Measurements from ENCODE around the gene CCSER2.
A peak's percentile ranks its signal among the peaks of the same experiment; 100 is the strongest.
"Not testable (repeated sequence)": the region's sequence is repeated elsewhere in the genome, so short reads cannot be mapped to it uniquely, and the experiment has no call there.

The CCSER2 gene

GRCh38 chr10:84522612-84523462, 194.4 kb downstream of the CCSER2 start:
- no peak for DNase-seq (ENCODE audit: low read depth)

DNA sequence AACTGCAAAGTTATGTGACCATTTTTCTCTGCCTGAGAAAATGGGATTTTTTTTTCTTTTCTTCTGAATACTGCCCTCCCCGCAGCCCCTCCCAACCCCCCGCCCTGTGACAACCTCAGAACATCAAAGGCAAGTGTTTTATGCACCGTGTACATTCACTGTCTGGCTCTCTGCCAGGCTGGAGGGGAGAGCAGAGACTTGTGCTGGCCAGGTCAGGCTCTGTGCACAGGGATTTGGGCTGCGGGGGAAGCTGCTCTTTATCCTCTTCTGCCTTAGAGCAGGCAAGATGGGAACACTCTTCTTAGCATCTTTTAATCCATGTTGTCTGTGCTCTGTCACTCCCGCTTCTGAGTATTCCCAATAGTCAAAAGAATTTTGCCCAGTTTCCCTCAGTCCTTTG, 195.1 kb downstream of the CCSER2 start:
- DNase-seq (ENCODE audit: low read depth), result no peak

- no peak for DNase-seq (ENCODE audit: low read depth)
Observed at GRCh38 chr10:84524435-84524834, 196.0 kb downstream of the CCSER2 start.

GRCh38 chr10:84525120-84525806, 196.9 kb downstream of the CCSER2 start:
- DNase-seq (ENCODE audit: low read depth), result no peak

DNA sequence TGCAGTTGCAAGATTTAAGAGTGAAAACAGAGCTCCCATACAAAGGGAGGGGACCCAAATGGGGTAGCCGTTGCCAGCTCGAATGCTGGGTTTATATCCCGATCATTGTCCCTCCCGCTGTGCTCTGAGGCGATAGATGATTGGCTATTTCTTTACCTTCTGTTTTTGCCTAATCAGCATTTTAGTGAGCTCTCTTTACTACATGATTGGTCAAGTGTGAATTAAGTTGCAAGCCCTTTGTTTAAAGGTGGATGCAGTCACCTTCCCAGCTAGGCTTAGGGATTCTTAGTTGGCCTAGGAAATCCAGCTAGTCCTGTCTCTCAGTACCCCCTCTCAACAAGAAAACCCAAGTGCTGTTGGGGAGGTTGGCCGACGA, 197.4 kb downstream of the CCSER2 start:
- not testable (repeated sequence) for DNase-seq (ENCODE audit: low read depth)

DNA sequence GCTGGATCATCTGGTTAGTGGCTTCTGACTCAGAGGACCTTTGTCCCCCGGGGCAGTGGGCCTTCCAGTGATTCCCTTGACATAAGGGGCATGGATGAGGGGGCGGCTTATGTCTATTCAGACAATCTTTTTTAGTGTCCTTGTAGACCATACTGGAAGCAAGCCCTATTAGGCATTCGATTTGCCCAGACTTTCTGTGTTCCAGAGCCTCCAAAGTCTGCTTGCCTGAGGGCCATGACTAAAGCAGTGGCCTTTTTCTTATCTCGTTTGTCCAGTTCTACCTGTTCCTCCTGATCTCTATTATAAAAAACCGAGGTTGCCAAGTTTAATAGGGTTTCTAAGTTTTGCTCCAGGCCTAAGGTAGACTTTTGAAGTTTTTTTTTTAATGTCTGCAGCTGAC, 199.0 kb downstream of the CCSER2 start:
- not testable (repeated sequence) for DNase-seq (ENCODE audit: low read depth)

DNA sequence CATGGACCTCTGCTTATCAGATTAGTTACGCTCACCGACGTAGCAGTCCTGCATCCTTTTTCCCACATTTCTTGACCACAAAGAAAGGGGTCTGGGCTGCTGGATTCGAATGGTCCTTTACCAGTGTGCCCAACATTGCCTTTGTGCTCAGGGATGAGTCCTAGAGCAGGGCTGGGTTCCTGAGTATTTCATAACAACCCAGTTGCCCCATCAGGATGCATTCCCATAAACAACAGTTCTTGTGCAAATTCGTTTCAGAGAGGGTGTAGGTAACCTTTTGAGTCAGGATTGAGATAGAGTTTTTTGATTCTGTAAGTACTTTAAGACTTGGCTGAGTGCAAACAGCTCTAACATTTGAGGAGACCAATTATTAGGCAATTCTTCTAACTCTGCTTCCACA, 200.1 kb downstream of the CCSER2 start:
- not testable (repeated sequence) for DNase-seq (ENCODE audit: low read depth)

DNA sequence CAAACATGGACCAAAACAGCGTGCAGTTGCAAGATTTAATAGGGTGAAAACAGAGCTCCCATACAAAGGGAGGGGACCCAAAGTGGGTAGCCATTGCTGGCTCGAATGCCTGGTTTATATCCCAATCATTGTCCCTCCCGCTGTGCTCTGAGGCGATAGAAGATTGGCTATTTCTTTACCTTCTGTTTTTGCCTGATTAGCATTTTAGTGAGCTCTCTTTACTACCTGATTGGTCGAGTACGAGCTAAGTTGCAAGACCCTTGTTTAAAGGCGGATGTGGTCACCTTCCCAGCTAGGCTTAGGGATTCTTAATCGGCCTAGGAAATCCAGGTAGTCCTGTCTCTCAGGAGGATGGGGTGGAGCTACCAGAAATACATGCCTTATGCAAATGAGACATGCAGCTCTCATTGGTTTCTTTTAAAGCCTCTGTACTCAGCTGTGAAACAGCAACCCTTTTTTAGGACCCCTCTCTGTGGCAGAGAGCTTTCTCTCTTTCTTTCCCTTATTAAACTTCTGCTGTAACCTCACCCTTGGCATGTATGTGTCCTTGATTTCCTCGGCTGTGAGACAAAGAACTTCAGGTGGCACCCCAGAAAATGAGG, 202.4 kb downstream of the CCSER2 start:
- DNase-seq (ENCODE audit: low read depth), result no peak

GRCh38 chr10:84531396-84531795, 203.0 kb downstream of the CCSER2 start:
- DNase-seq (ENCODE audit: low read depth), result no peak

DNA sequence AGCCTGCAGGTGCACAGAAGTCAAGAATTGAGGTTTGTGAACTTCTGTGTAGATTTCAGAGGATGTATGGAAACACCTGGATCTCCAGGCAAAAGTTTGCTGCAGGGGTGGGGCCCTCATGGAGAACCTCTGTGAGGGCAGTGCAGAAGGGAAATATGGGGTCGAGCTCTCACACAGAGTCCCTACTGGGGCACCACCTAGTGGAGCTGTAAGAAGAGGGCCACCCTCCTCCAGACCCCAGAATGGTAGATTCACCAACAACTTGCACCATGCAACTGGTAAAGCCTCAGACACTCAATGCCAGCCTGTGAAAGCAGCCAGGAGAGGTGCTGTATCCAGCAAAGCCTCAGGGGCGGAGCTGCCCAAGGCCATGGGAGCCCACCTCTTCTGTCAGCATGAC, 205.8 kb downstream of the CCSER2 start:
- no peak for DNase-seq (ENCODE audit: low read depth)

- no peak for DNase-seq (ENCODE audit: low read depth)
Observed at GRCh38 chr10:84537447-84537931, 209.1 kb downstream of the CCSER2 start.

GRCh38 chr10:84538036-84538435, 209.6 kb downstream of the CCSER2 start:
- DNase-seq (ENCODE audit: low read depth), result no peak

GRCh38 chr10:84539216-84539615, 210.8 kb downstream of the CCSER2 start:
- no peak for DNase-seq (ENCODE audit: low read depth)

DNA sequence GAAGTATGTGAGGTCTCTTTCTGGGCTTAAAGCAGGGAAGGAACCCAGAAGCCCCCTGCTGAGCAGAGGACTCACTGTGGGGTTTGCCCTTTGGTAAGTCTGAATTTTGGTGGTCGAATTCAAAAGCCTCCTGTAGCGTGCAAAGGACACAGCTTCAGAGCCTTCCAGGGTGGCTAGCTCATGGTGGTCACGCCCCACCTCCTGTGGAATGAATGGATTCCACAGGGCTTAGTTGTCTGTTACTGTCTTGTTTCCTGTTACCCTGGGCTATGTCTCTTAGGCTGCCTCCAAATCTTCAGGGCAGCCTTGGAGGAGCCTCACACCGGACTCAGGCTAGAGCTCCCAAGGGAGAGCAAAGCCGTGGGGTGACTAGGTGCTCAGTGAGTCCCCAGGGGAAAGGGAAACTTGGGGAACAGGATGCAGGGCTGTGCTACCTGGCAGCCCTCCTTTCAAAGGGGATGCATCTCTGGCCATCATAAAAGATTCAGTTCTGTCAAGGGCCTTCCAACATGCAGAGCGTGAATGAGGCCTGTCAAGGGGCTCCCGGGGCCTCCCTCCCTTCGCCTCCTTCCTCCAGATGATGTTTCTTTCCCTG, 211.7 kb downstream of the CCSER2 start:
- no peak for DNase-seq (ENCODE audit: low read depth)

DNA sequence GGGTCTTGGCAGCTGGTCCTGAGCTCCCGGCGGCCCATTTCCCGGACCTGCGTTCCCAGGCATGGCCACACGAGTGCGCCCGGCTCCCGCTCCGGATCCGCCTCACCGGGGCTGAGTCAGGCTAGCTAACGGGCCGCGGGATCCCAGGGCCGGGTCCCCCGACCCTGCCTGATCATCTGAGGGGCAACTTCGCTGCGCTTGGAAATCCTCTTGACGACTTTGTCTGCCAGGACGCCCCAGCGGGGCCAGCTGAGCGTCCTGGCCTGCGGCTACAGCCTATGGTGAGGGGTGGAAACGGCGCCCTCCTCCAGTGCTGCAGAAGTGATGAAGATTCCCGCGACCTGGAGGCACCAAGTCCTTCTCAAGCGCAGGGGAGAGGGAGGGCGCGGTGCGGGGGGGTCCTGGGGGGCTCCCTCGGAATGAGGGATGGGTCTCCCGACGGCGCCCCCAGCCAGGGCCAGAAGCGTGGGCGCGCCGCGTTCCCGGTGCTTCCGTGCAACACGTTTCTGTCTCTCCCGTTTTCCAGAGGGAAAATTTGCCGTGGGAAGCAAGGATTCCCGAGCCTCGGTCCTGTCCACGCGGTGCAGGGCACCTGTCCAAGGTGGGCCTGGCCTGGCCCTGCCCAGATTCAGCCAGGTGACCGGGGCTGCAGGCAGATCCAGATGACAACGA, 212.4 kb downstream of the CCSER2 start:
- DNase-seq (ENCODE audit: low read depth), result peak; percentile 46

DNA sequence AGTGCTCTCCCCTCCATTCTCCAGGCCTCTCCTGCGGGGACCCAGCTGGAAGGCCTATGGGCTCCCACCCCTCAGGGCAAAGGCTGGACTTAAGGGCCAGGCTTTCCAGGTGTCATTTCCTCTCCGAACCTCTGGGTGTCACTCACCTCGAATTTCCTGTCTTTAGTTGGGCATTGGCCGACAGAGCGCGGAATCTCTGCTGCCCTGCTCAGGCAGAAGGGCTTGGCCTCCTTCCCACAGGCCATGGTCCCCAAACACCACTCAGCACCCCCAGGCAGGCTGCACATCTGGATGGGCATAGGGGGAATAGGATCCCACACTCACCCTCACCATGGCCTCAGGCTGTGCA, 212.9 kb downstream of the CCSER2 start:
- DNase-seq (ENCODE audit: low read depth), result no peak

DNA sequence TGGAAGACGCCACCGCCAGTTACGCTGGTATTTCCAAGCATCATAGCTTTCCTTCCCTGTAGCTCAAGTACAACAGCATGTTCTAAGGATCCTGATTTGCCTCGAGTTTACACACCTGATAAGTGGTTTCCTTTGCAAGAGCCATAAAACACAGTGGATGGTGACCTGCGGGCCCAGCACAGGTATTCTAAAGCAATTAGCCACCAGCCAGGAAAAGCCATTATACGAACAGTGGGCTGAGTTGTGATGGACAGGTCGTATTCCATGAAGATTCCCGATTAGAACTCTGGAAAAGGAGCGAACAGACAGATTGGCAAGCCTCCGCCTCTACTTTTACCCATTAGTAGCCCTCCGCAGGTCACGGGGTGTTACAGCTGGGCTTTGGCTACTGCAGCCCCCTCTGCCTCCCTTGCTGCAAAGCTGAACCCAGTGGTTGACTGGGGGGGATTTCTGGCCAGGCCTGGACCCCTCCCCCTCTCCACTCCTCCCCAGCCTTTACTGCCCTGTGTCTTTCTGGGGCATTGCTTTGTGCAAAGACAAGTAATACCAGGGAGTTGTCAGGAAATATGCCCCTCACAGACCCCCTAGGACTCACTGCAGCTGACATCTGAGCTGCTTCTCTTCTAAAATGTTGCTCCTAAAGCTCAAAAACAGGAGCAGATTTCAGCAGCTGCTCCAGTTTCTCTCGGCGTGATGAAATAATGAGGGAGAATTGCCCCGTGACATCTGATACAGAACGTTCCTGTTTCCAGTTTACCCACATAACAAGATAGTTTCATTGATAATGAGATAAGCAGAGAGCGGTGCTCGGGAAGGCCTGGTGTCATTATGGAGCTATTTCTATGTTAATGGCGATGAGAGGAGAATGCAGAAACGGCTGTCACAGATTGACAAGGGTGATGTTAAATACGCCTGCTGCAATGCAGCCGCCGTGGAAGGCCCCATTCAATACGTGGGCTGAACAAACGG, 214.4 kb downstream of the CCSER2 start:
- no peak for DNase-seq (ENCODE audit: low read depth)

DNA sequence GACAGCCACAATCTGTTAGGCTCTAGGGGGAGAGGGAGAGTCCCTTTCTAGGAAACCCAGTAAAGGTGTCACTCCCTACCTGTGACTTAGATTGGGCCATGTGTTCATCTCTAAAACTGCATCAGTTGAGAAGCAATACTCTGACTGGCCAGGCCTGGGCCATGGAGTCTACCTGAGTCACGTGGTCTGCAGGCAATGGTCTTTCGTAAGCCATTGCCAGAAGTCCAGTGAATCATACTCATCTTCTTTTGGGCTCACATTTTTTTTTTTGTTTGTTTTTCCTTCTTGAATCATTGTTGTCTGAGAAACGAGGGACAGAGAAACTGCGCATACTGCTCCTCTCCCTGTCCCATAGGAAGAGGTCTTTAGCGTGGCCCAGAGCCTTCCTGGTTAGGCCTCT, 215.6 kb downstream of the CCSER2 start:
- DNase-seq (ENCODE audit: low read depth), result no peak

GRCh38 chr10:84545651-84546050, 217.3 kb downstream of the CCSER2 start:
- no peak for DNase-seq (ENCODE audit: low read depth)

DNA sequence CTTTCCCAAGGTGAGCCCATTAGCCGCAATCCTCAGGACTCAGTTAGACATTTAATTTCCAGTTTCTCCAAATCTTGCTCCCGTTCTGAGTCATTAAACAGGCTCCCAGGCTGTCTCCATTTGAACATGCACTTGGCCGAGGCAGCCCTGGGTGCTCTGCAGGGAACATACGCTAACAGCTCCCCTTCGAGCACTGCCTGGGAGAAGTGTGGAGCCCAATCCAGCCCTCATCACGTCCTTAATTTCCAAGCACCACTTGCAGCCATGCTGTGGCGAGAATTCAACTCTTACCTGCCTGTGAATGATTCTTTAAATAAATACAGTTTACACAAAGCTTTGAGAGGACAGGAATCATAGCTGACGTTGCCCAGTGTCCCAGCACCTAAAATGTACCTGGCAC, 218.2 kb downstream of the CCSER2 start:
- no peak for DNase-seq (ENCODE audit: low read depth)

DNA sequence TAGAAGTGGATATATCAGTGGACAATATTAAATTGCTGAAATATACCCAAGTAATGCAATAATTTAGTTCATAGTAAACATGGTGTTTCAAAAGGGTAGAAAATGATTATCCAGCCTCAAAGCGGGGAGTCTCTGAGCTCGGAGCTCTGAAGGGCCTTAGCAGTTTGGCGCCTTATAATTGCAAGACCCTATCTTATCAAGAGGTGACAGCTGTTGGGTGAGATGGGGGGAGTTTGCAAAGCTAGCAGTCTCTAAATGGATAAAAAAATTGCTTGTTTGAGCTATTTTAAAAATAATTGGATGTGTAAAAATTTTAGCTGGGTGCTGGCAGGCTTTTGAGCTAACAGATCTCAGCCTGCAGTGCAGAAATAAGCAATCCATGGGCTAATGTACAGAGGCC, 219.2 kb downstream of the CCSER2 start:
- DNase-seq (ENCODE audit: low read depth), result no peak
